Trophoblast cell (in vitro differentiated cells and primary cell): ENCODE data around the gene DIS3L2.
"Not testable (repeated sequence)": the region's sequence is repeated elsewhere in the genome, so short reads cannot be mapped to it uniquely, and the experiment has no call there.

Experiments
- DNase-seq, 2 donors: peaks; one replicate each; pipeline ENCODE4 v3.0.0-alpha.2; 2016
- H2AFZ ChIP-seq: 2 replicates; pipeline ENCODE4 v1.6.1; 2013; ENCODE audit warnings: low read length, moderate library complexity, mild to moderate bottlenecking; ENCODE audit not compliant: insufficient read depth, poor library complexity
- H2AK5ac ChIP-seq: 2 replicates; pipeline ENCODE4 v1.6.1; 2013; ENCODE audit warnings: mild to moderate bottlenecking, low read length
- H2BK120ac ChIP-seq: 2 replicates; pipeline ENCODE4 v1.6.1; 2013; ENCODE audit warnings: low read length, mild to moderate bottlenecking, moderate library complexity; ENCODE audit not compliant: insufficient read depth, poor library complexity
- H2BK12ac ChIP-seq: 2 replicates; pipeline ENCODE4 v1.6.1; 2013; ENCODE audit warnings: mild to moderate bottlenecking, low read length, moderate library complexity
- H2BK5ac ChIP-seq: 2 replicates; pipeline ENCODE4 v1.6.1; 2013; ENCODE audit warnings: low read length, low read depth, moderate library complexity, mild to moderate bottlenecking; ENCODE audit not compliant: poor library complexity
- H3K14ac ChIP-seq: 2 replicates; pipeline ENCODE4 v1.6.1; 2013; ENCODE audit warnings: mild to moderate bottlenecking, low read length
- H3K18ac ChIP-seq: 2 replicates; pipeline ENCODE4 v1.6.1; 2013; ENCODE audit warnings: mild to moderate bottlenecking, low read length
- H3K23ac ChIP-seq: 2 replicates; pipeline ENCODE4 v1.6.1; 2013; ENCODE audit warnings: low read length
- H3K27ac ChIP-seq: 2 replicates; pipeline ENCODE4 v1.5.1; 2013; ENCODE audit warnings: low read depth, mild to moderate bottlenecking, inconsistent platforms, low read length, moderate library complexity
- H3K27me3 ChIP-seq: 2 replicates; pipeline ENCODE4 v1.6.1; 2013; ENCODE audit warnings: inconsistent platforms, mild to moderate bottlenecking, low read length, moderate library complexity; ENCODE audit not compliant: insufficient read depth
- H3K36me3 ChIP-seq, 2 experiments: 1 replicate in 1 of 2; 2 replicates in 1 of 2; pipeline ENCODE4 v1.6.1; 2013; ENCODE audit warnings: low read length in 2 of 2, mild to moderate bottlenecking in 2 of 2, moderate library complexity in 1 of 2; ENCODE audit not compliant: insufficient read depth in 2 of 2, control insufficient read depth in 1 of 2
- H3K4ac ChIP-seq: 2 replicates; pipeline ENCODE4 v1.6.1; 2013; ENCODE audit warnings: low read depth, mild to moderate bottlenecking, low read length, moderate library complexity
- H3K4me1 ChIP-seq, 2 experiments: 1 replicate in 1 of 2; 2 replicates in 1 of 2; pipeline ENCODE4 v1.6.1; 2013; ENCODE audit warnings: low read length in 2 of 2, mild to moderate bottlenecking in 2 of 2, moderate library complexity in 1 of 2; ENCODE audit not compliant: insufficient read depth in 2 of 2, control insufficient read depth in 1 of 2
- H3K4me2 ChIP-seq: 2 replicates; pipeline ENCODE4 v1.6.1; 2013; ENCODE audit warnings: inconsistent platforms, mild to moderate bottlenecking, low read length, moderate library complexity
- H3K4me3 ChIP-seq: 2 replicates; pipeline ENCODE4 v1.5.1; 2013; ENCODE audit warnings: mild to moderate bottlenecking, low read depth, low read length, inconsistent platforms
- H3K79me1 ChIP-seq: one replicate; pipeline ENCODE4 v1.6.1; 2013; ENCODE audit warnings: low read length
- H3K79me2 ChIP-seq: 2 replicates; pipeline ENCODE4 v1.6.1; 2013; ENCODE audit warnings: low read length, mild to moderate bottlenecking; ENCODE audit not compliant: control insufficient read depth, insufficient read depth, poor library complexity
- H3K9ac ChIP-seq: 2 replicates; pipeline ENCODE4 v1.6.1; 2013; ENCODE audit warnings: mild to moderate bottlenecking, low read length
- H3K9me3 ChIP-seq: 2 replicates; pipeline ENCODE4 v1.6.1; 2013; ENCODE audit warnings: low read depth, mild to moderate bottlenecking, control low read depth, inconsistent platforms, low read length; ENCODE audit not compliant: insufficient read depth
- H4K12ac ChIP-seq: 2 replicates; pipeline ENCODE4 v1.6.1; 2013; ENCODE audit warnings: low read depth, mild to moderate bottlenecking, low read length, moderate library complexity
- H4K8ac ChIP-seq: 2 replicates; pipeline ENCODE4 v1.6.1; 2013; ENCODE audit warnings: low read depth, mild to moderate bottlenecking, low read length, moderate library complexity
- H4K91ac ChIP-seq: one replicate; pipeline ENCODE4 v1.6.1; 2013; ENCODE audit warnings: low read depth, mild to moderate bottlenecking, low read length, moderate library complexity
- WGBS: extraction: QIAGEN DNeasy Blood & Tissue Kit; methylation state at CpG from one replicate; pipeline ENCODE4 v1.1.7; 2013; ENCODE audit warnings: missing lambda C conversion rate; ENCODE audit not compliant: insufficient read length, insufficient coverage; ENCODE audit errors: extremely low coverage; 5-methylcytosine and 5-hydroxymethylcytosine counted together

Gene DIS3L2

DNA sequence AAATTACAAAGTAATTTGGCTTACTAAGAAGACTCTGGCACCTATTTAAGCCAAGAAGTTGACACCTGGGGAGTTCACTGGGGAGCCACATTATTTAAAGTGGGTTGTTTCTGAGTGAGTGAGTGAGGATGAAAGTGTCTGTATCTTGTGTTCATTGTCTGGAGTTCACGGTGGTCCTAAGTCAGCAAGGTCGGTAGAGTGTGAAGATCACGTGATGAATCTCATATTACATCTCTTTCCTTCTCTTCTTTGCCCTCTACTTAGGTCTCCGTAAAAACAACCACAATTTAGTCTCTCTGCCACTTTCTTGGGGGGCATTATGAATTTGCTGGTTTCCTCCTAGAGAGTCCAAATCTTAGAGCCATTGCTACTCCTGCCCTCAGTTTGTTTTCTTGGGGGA is 67.8 kb downstream of the DIS3L2 start:
- H3K9me3 ChIP-seq: no peaks in the 10 kb centered on the region
- H2AK5ac ChIP-seq: no peak overlapping the region
- H3K79me1 ChIP-seq: no peaks in the 10 kb centered on the region
- no peak overlapping the region for H3K27ac ChIP-seq
- peaks cover 1% of the 10 kb centered on the region in 2 experiments for H3K36me3 ChIP-seq
- no peaks in the 10 kb centered on the region for H3K79me2 ChIP-seq
- no peak for DNase-seq
- no CpG with 5 or more reads among the region's 4 CpGs for WGBS
- H2BK12ac ChIP-seq: no peak overlapping the region
- no peak overlapping the region for H4K91ac ChIP-seq
- no peak overlapping the region for H3K4me2 ChIP-seq
- no peak overlapping the region for H3K18ac ChIP-seq
- no peak overlapping the region for H2AFZ ChIP-seq
- no peak overlapping the region for H4K12ac ChIP-seq
- no peak overlapping the region for H3K9ac ChIP-seq
- no peak overlapping the region for H2BK120ac ChIP-seq
- no peak overlapping the region for H2BK5ac ChIP-seq
- H4K8ac ChIP-seq: no peak overlapping the region
- no peak overlapping the region for H3K23ac ChIP-seq
- H3K4me1 ChIP-seq: no peaks in the 10 kb centered on the region
- no peaks in the 10 kb centered on the region for H3K27me3 ChIP-seq
- H3K4me3 ChIP-seq: no peak overlapping the region
- no peak overlapping the region for H3K4ac ChIP-seq
- no peak overlapping the region for H3K14ac ChIP-seq

DNA sequence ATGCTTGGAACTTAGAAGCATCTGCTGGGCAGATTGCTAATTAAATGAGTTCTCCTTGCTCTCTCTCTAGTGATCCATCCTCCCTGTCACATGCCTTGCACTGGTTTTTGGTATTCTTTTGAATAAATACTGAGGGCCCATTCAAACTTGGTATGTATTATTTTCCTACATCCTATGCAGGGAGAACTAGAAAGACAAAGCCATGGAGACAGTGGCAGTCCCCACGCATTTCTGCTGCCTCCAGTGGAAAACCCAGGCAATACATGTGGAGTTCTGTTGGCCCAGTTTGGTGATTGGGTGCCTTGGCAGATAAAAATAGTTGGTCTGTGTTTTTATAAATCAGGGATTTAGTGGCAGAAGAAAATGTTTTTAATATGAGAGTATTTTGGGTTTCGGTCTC is 68.7 kb downstream of the DIS3L2 start:
- H3K4ac ChIP-seq: no peak overlapping the region
- H3K27ac ChIP-seq: no peak overlapping the region
- H2AFZ ChIP-seq: no peak overlapping the region
- H3K36me3 ChIP-seq: peaks cover 0 to 1% of the 10 kb centered on the region in 2 experiments
- no peak overlapping the region for H3K4me2 ChIP-seq
- no peak overlapping the region for H3K18ac ChIP-seq
- H3K27me3 ChIP-seq: no peaks in the 10 kb centered on the region
- H2BK5ac ChIP-seq: no peak overlapping the region
- no peak overlapping the region for H4K91ac ChIP-seq
- no peaks in the 10 kb centered on the region for H3K79me2 ChIP-seq
- no peak overlapping the region for H3K9ac ChIP-seq
- H3K4me1 ChIP-seq: no peaks in the 10 kb centered on the region
- H3K23ac ChIP-seq: no peak overlapping the region
- 100% methylated on average over 1 of the region's 2 CpGs for WGBS
- peak in 1 of 2 donors; percentile 20 for DNase-seq
- no peak overlapping the region for H4K8ac ChIP-seq
- H3K9me3 ChIP-seq: no peaks in the 10 kb centered on the region
- no peak overlapping the region for H4K12ac ChIP-seq
- H3K79me1 ChIP-seq: no peaks in the 10 kb centered on the region
- H3K14ac ChIP-seq: no peak overlapping the region
- H2BK12ac ChIP-seq: no peak overlapping the region
- no peak overlapping the region for H3K4me3 ChIP-seq
- no peak overlapping the region for H2BK120ac ChIP-seq
- H2AK5ac ChIP-seq: no peak overlapping the region

DNA sequence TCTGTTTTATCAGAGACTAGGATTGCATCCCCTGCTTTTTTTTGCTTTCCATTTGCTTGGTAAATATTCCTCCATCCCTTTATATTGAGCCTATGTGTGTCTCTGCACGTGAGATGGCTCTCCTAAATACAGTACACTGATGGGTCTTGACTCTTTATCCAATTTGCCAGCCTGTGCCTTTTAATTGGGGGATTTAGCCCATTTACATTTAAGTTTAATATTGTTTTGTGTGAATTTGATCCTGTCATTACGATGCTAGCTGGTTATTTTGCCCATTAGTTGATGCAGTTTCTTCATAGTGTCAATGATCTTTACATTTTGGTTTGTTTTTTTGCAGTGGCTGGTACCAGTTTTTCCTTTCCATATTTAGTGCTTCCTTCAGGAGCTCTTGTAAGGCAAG is 73.8 kb downstream of the DIS3L2 start:
- not testable (repeated sequence) for H3K4me1 ChIP-seq, H2BK120ac ChIP-seq, H2BK5ac ChIP-seq, H2AK5ac ChIP-seq, H3K9ac ChIP-seq, H4K8ac ChIP-seq, H3K18ac ChIP-seq, H3K4ac ChIP-seq, H3K79me1 ChIP-seq, H3K36me3 ChIP-seq, H3K27me3 ChIP-seq, H3K79me2 ChIP-seq, H3K14ac ChIP-seq, H3K9me3 ChIP-seq, DNase-seq, H3K23ac ChIP-seq, H4K91ac ChIP-seq, H4K12ac ChIP-seq, H2AFZ ChIP-seq, H3K27ac ChIP-seq, H3K4me2 ChIP-seq, H2BK12ac ChIP-seq, H3K4me3 ChIP-seq
- WGBS: no CpG with 5 or more reads among the region's 2 CpGs

GRCh38 chr2:232036876-232037275 is 75.4 kb downstream of the DIS3L2 start:
- H2BK12ac ChIP-seq, H4K91ac ChIP-seq, H3K79me2 ChIP-seq, H3K36me3 ChIP-seq, H3K4ac ChIP-seq, H3K14ac ChIP-seq, H3K27ac ChIP-seq, H2AFZ ChIP-seq, H3K9me3 ChIP-seq, H2BK120ac ChIP-seq, H3K79me1 ChIP-seq, H3K27me3 ChIP-seq, H3K9ac ChIP-seq, H3K23ac ChIP-seq, H3K18ac ChIP-seq, H3K4me2 ChIP-seq, H4K8ac ChIP-seq, H3K4me1 ChIP-seq, H2AK5ac ChIP-seq, DNase-seq, H2BK5ac ChIP-seq, H3K4me3 ChIP-seq, H4K12ac ChIP-seq: not testable (repeated sequence)
- no CpG with 5 or more reads among the region's 4 CpGs for WGBS
